AG04449 (cell line): ENCODE measurements around the gene SEPTIN5.

Experiments used
- CTCF ChIA-PET: fragments of 350-600 bp; formaldehyde crosslinking; extraction: SDS; loops from one replicate; lab custom pipeline; 2021; ENCODE audit warnings: antibody characterized with exemption; lab: Yijun Ruan, JAX
- POLR2A ChIA-PET: fragments of 400-600, 350-600 bp; formaldehyde crosslinking; extraction: SDS; loops from one replicate; lab custom pipeline; 2020; ENCODE audit warnings: antibody characterized with exemption, inconsistent platforms; lab: Yijun Ruan, JAX
- DNase-seq: peaks from one replicate; pipeline ENCODE4 v3.0.0-alpha.2; 2010; ENCODE audit warnings: low read depth, low spot score
- H3K4me3 ChIP-seq: 2 replicates; pipeline ENCODE4 v1.5.1; 2011; ENCODE audit warnings: low read depth, mild to moderate bottlenecking, control low read depth, low read length
- CTCF ChIP-seq: IDR thresholded peaks from one replicate; pipeline ENCODE4 v1.5.1; 2011; ENCODE audit warnings: mild to moderate bottlenecking, moderate library complexity, low read length, control low read depth, inconsistent platforms; ENCODE audit not compliant: insufficient read depth; ENCODE audit errors: missing control alignments

SEPTIN5 gene

GRCh38 chr22:19713650-19714311, 522 bp upstream of the SEPTIN5 start:
- TF ChIP-seq CTCF, result no peak
- H3K4me3 ChIP-seq, result peak overlapping the region; percentile 54
- POLR2A ChIA-PET, result no interaction called here
- DNase-seq, result no peak
- CTCF ChIA-PET, result interaction anchor here (4.2 kb wide), 1 partner anchor 83 kb away, joined by 45 read pairs; no protein-coding TSS in a partner anchor

GRCh38 chr22:19715188-19715930, 1.1 kb downstream of the SEPTIN5 start:
- ChIA-PET POLR2A (no interaction called here), CTCF (interaction anchor here (1.1 to 4.2 kb wide), 4 partner anchors 15 to 571 kb away, joined by 3 to 45 read pairs (median 9); partner anchors contain the start of gene ESS2)
- no peak for TF ChIP-seq CTCF
- no peak for DNase-seq
- H3K4me3 ChIP-seq, result peak overlapping the region; percentile 61

- POLR2A ChIA-PET, result no interaction called here
- no peak for DNase-seq
- no peak overlapping the region for H3K4me3 ChIP-seq
- TF ChIP-seq CTCF, result no peak
- CTCF ChIA-PET, result interaction anchor here (0.8 to 4.2 kb wide), 7 partner anchors 14 to 572 kb away, joined by 3 to 45 read pairs (median 4); partner anchors contain the start of gene ESS2
Observed at GRCh38 chr22:19716041-19716828, 1.9 kb downstream of the SEPTIN5 start.

- no peak for TF ChIP-seq CTCF
- ChIA-PET CTCF (interaction anchor here (0.8 to 4.2 kb wide), 5 partner anchors 14 to 240 kb away, joined by 3 to 45 read pairs (median 4); no protein-coding TSS in a partner anchor), POLR2A (no interaction called here)
- DNase-seq, result no peak
- H3K4me3 ChIP-seq, result no peak overlapping the region
Observed at GRCh38 chr22:19716829-19717105, 2.5 kb downstream of the SEPTIN5 start.

GRCh38 chr22:19717181-19717580, 2.9 kb downstream of the SEPTIN5 start:
- H3K4me3 ChIP-seq, result no peak overlapping the region
- ChIA-PET CTCF (interaction anchor here (0.8 to 4.2 kb wide), 5 partner anchors 13 to 240 kb away, joined by 3 to 45 read pairs (median 4); no protein-coding TSS in a partner anchor), POLR2A (no interaction called here)
- no peak for TF ChIP-seq CTCF
- DNase-seq, result no peak
